ENCODE data around the gene RAB42. TPM values are rescaled to one million over a fixed set of nuclear protein-coding genes. Genes with fewer than 3 reads are reported as not detected.

Gene RAB42
- total and polyA plus RNA-seq, 9 of the 15 experiments (the other 6 are each of a cell fraction or from before 2014, with no cell fraction given) = 0.07 to 0.14 (median 0.12) TPM; not detected in 6

DNA sequence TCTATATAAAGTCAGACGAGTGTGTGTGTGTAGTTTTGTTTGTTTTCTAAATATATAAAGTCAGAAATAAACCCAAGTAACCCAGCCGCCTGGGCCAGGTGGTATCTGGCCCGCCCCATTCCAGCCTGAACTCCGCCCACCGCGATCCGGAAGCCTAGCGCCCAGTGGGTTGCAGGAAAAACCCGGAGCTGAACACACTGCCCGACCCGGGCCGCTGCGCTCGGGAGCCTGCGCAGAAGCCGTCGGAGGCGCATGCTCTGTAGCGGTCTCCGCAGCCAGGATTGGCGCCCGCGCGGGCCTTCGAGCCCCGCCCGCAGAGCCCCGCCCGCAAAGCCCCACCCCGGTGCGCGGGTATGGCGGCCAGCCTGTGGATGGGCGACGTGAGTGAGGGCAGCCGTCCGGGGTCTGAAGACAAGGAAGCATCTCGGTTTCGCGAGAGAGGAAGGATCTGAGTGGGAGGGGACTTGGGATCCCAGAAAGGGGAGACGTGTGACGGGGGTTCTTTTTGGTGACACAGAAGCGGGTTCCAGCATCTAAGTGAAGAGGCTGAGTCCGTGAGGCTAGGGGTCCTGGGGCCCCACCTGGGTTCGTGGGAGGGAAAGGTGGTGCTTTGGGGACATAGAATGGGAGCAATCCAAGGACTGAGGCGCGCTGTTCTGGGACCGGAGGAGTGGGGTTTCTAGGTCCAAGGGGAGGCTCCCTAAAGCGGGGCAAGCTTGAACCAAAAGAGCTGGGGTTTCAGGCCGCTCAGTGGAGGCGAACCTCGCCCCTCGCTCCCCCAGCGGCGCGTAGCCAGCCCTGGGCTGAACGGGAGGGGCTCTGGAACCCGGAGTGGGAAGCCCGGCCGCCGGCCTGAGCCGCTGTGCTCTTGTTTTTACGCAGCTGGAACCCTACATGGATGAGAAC, 39.1 kb upstream of the RAB42 start, which contains the start of gene TRNAU1AP (continued):
- no peak for TF ChIP-seq RUNX1 (IDR thresholded peaks at IDR 0.05; ENCODE audit: low read depth)
- TF ChIP-seq TBL1XR1 (IDR thresholded peaks at IDR 0.05; ENCODE audit: low read length in 2 of 2) = peak in 1 of 2 experiments; percentile 73; a peak in 2 of 4 replicates
- TF ChIP-seq CCNT2 (IDR thresholded peaks at IDR 0.05; ENCODE audit: borderline replicate concordance, extremely low read depth, insufficient read length, low read depth, low read length) = peak; percentile 96
- TF ChIP-seq, protein P1, sequence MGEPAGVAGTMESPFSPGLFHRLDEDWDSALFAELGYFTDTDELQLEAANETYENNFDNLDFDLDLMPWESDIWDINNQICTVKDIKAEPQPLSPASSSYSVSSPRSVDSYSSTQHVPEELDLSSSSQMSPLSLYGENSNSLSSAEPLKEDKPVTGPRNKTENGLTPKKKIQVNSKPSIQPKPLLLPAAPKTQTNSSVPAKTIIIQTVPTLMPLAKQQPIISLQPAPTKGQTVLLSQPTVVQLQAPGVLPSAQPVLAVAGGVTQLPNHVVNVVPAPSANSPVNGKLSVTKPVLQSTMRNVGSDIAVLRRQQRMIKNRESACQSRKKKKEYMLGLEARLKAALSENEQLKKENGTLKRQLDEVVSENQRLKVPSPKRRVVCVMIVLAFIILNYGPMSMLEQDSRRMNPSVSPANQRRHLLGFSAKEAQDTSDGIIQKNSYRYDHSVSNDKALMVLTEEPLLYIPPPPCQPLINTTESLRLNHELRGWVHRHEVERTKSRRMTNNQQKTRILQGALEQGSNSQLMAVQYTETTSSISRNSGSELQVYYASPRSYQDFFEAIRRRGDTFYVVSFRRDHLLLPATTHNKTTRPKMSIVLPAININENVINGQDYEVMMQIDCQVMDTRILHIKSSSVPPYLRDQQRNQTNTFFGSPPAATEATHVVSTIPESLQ (CRISPR knock-in tag; IDR thresholded peaks at IDR 0.05) = peak; percentile 32; the same call in 1 of the 2 replicates
- TF ChIP-seq ZNF253 (CRISPR knock-in tag; conservative IDR thresholded peaks at IDR 0.05) = no peak
- TF ChIP-seq EGR1 (conservative IDR thresholded peaks at IDR 0.05) = peak; percentile 41; the same call in 1 of the 2 replicates
- no peak for TF ChIP-seq ZBTB17 (CRISPR knock-in tag; IDR thresholded peaks at IDR 0.05)
- no peak for TF ChIP-seq CHD4 (IDR thresholded peaks at IDR 0.05; ENCODE audit: insufficient read depth, insufficient replicate concordance, low read depth, low read length, poor library complexity, severe bottlenecking)
- TF ChIP-seq, protein P2, sequence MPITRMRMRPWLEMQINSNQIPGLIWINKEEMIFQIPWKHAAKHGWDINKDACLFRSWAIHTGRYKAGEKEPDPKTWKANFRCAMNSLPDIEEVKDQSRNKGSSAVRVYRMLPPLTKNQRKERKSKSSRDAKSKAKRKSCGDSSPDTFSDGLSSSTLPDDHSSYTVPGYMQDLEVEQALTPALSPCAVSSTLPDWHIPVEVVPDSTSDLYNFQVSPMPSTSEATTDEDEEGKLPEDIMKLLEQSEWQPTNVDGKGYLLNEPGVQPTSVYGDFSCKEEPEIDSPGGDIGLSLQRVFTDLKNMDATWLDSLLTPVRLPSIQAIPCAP (CRISPR knock-in tag; IDR thresholded peaks at IDR 0.05; ENCODE audit: borderline replicate concordance) = no peak; the same call in 1 of the 2 replicates
- TF ChIP-seq NFE2 (IDR thresholded peaks at IDR 0.05; ENCODE audit: low read depth) = peak; percentile 45; the same call in 1 of the 2 replicates
- TF ChIP-seq NFIX (CRISPR knock-in tag; IDR thresholded peaks at IDR 0.05; ENCODE audit: low read depth) = no peak
- TF ChIP-seq, protein P3, sequence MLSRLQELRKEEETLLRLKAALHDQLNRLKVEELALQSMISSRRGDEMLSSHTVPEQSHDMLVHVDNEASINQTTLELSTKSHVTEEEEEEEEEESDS (CRISPR knock-in tag; IDR thresholded peaks at IDR 0.05) = no peak
- TF ChIP-seq ZNF551 (CRISPR knock-in tag; IDR thresholded peaks at IDR 0.05) = no peak
- peak; percentile 52; the same call in 1 of the 2 replicates for TF ChIP-seq POLR2AphosphoS5 (IDR thresholded peaks at IDR 0.05; ENCODE audit: control insufficient read depth, insufficient read depth, low read depth, low read length)
- peak; percentile 81 for TF ChIP-seq ATF7 (IDR thresholded peaks at IDR 0.05)
- no peak for TF ChIP-seq ADNP (tag; IDR thresholded peaks at IDR 0.05)
- TF ChIP-seq SLC30A9 (CRISPR knock-in tag; IDR thresholded peaks at IDR 0.05) = no peak
- TF ChIP-seq ZNF212 (CRISPR knock-in tag; IDR thresholded peaks at IDR 0.05) = no peak
- TF ChIP-seq TAF7 (tag; IDR thresholded peaks at IDR 0.05) = peak; percentile 86
- no peak for TF ChIP-seq MTF1 (CRISPR knock-in tag; IDR thresholded peaks at IDR 0.05; ENCODE audit: borderline replicate concordance)
- TF ChIP-seq, protein P4, sequence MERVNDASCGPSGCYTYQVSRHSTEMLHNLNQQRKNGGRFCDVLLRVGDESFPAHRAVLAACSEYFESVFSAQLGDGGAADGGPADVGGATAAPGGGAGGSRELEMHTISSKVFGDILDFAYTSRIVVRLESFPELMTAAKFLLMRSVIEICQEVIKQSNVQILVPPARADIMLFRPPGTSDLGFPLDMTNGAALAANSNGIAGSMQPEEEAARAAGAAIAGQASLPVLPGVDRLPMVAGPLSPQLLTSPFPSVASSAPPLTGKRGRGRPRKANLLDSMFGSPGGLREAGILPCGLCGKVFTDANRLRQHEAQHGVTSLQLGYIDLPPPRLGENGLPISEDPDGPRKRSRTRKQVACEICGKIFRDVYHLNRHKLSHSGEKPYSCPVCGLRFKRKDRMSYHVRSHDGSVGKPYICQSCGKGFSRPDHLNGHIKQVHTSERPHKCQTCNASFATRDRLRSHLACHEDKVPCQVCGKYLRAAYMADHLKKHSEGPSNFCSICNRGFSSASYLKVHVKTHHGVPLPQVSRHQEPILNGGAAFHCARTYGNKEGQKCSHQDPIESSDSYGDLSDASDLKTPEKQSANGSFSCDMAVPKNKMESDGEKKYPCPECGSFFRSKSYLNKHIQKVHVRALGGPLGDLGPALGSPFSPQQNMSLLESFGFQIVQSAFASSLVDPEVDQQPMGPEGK (CRISPR knock-in tag; IDR thresholded peaks at IDR 0.05; ENCODE audit: borderline replicate concordance) = no peak
